SH-SY5Y (cell line): ENCODE measurements around the gene TBX18.

ENCODE experiments used
- GATA2 ChIP-seq: IDR thresholded peaks from 2 replicates; pipeline ENCODE4 v1.6.1; 2011; ENCODE audit warnings: mild to moderate bottlenecking, low read depth, low read length
- GATA3 ChIP-seq: IDR thresholded peaks from 2 replicates; pipeline ENCODE4 v1.6.1; 2011; ENCODE audit warnings: low read depth, mild to moderate bottlenecking, low read length, moderate library complexity

The TBX18 gene

DNA sequence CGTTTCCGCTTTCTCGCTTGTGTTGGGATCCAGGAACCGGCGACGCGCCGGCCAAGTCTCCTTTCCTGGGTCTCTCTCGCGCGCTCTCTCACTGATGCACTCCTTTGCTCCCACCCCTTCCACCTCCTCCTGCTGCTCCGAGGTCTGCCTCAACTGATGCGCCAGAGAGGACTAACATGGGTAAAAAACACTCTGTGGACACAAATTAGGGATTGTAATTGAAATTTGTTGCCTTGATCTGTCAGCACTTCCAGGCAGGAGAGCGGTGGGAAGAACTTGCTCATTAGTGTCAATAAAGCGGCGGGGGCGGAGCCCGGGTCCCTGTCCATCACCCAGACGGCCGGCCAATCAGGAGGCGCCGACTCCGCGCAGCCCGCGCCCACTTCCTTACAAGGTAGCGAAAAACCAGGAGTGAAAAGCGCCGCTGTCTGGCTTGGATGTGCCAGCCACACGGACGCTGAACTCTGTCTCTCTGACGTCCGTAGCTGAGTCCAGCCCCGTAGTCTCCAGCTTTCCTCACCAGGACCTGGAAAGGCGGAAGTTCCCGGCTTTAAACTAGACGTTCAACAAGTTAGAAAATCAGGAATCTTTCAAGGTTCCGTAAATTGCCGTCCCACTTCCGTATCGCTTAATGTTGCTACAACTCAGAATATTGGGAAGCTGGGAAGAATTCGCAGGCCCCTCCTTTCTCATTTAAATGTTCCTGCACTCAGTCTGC lies at the start of gene TBX18:
Gene TBX18 (minus strand): TSS at position 267 of the 718 bp plus-strand sequence. CDS start 417 bp downstream, outside the sequence.
- no peak for TF ChIP-seq GATA3
- TF ChIP-seq GATA2: no peak

GRCh38 chr6:84811351-84811750 lies 47.0 kb upstream of the TBX18 start:
- no peak for TF ChIP-seq GATA2
- TF ChIP-seq GATA3: no peak

GRCh38 chr6:84809455-84809854 lies 45.1 kb upstream of the TBX18 start:
- TF ChIP-seq GATA2 (no peak), GATA3 (no peak)

DNA sequence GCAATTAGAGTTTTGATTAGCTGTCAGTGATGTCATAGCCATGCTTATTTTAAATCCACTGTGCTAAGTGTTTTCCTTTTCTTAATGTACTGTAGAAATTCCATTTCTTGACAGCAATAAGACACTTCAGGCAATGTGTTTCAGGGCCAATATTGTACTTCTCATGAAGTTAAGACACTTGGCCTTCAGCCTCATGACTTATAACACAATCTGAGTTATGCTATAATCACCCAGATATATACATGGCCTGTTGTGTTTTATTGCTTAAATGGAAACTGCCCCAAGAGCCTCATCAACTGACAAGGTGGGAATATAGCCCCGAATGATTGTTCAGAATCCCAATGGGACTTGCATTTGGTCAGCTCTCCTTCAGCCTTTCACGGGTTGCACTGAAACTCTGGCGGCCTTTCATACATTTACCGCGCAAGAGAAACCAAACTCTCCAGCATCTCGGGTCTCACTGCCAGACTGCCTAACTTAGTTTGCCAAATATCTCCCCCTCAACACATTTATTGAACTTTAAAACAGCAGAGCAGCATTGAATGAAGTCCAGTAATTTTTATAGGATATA lies 44.2 kb upstream of the TBX18 start:
- TF ChIP-seq GATA3 (no peak), GATA2 (no peak)

- TF ChIP-seq GATA3 (no peak), GATA2 (no peak)
Observed at GRCh38 chr6:84805145-84805544, 40.7 kb upstream of the TBX18 start.

- TF ChIP-seq GATA2 (no peak), GATA3 (no peak)
Observed at GRCh38 chr6:84804720-84805119, 40.3 kb upstream of the TBX18 start.

DNA sequence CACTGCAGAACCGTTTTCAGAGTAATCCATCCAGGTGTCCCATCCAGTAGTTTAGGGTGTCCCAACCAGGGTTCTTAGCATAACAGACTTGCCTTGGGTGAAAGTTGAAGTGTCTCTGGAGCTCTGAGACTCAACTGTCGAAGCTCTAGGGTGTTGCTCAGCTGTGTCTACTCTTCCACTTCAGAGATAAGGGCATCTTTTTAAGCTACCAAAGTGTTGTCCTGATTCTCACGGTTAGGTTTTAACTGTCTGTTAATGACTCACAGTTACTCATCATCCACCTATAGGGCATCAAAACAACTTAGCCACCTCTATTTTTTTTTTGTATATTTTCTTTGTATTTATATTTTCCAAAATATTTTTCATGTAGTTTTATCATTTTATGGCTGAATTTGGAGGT lies 36.9 kb upstream of the TBX18 start:
- TF ChIP-seq GATA3 (no peak), GATA2 (no peak)

- TF ChIP-seq GATA3 (no peak), GATA2 (no peak)
Observed at GRCh38 chr6:84798257-84798656, 33.9 kb upstream of the TBX18 start.

DNA sequence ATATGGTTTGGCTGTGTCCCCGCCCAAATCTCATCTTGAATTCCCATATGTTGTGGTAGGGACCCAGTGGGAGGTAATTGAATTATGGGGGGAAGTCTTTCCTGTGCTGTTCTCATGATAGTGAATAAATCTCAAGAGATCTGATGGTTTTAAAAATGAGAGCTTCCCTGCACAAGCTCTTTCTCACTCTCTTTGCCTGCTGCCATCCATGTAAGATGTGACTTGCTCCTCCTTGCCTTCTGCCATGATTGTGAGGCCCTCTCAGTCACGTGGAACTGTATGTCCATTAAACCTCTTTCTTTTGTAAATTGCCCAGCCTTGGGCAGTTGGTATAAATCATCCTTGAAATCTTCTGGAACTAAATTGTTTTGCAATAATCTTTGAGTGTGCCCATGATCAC lies 31.9 kb upstream of the TBX18 start:
- no peak for TF ChIP-seq GATA3
- no peak for TF ChIP-seq GATA2

DNA sequence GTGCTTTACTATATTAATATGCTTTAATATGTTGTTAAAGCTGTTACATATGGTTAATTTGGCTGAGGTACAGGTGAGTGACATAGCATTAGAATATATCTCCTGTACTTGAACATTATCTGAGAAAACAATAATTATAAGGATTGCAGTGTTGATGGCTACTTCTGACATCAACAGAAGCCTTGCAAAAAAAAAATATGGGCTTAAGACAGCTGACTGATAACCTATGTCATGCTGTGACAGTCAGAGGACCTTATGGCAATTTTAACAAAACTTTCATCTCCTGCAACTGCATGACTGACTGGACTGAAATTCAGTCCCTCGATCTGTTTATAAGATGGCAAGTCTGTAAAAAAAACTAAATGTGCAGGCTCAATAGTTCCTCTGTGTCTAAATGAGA lies 27.5 kb upstream of the TBX18 start:
- TF ChIP-seq GATA3 (no peak), GATA2 (no peak)

DNA sequence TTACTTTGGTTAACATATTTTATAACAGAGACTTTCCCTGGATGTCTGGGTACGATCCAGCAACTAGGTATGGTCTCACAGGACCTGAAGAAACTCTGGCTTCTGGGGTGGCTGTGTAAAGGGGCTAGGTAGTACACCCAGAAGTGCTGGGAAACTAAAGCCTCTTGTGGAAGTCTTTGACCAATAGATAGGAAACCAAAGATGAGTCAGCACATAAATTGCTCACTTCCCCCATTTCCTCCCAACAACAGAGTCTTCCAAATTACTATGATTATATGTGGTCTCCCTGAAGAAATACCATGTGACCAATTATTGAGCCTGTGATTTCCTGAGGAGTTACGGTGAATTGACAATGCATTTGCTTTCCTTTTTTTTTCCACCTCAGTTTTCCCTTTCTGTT lies 26.8 kb upstream of the TBX18 start:
- no peak for TF ChIP-seq GATA3
- TF ChIP-seq GATA2: no peak

- no peak for TF ChIP-seq GATA2
Observed at GRCh38 chr6:84789170-84789569, 24.8 kb upstream of the TBX18 start.

- TF ChIP-seq GATA2 (no peak), GATA3 (no peak)
Observed at GRCh38 chr6:84788689-84789088, 24.3 kb upstream of the TBX18 start.

DNA sequence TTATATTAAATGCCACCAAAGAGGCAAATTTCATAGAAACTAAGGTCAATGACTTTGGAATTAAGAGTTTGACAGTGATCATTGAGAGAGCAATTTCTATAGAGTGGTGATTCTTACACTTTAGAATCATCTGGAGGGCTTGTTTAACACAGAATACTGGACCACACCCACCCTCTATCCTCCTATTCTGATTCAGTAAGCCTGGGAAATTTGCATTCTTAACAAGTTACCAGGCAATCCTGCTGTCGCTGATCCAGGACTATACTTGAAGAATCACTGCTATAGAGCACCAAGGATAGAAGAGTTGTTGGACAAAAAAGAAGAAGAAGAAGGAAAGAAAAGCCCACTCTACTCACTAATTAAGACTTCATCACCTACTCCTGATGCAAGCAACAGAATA lies 21.3 kb upstream of the TBX18 start:
- no peak for TF ChIP-seq GATA2
- no peak for TF ChIP-seq GATA3

- TF ChIP-seq GATA3 (no peak), GATA2 (no peak)
Observed at GRCh38 chr6:84779917-84780316, 15.5 kb upstream of the TBX18 start.
